Tibial artery (tissue), 4 donors: ENCODE measurements around the gene MARCHF2.
A peak's percentile ranks its signal among the peaks of the same experiment; 100 is the strongest.

Experiments used
- DNase-seq, 2 donors: peaks; one replicate each; pipeline ENCODE4 v3.0.0-alpha.2; 2019
- H3K27ac ChIP-seq, 2 donors: fragments of 200-600 bp; sonication (generic) in 1 of 2; 1 replicate in 1 of 2; 2 replicates in 1 of 2; pipeline ENCODE4 v1.5.1; 2018 to 2019; ENCODE audit warnings: mild to moderate bottlenecking in 1 of 2
- H3K27me3 ChIP-seq, 2 donors: fragments of 200-600 bp; sonication (generic) in 1 of 2; one replicate each; pipeline versions ENCODE4 v1.5.1 to v1.6.0; 2016 to 2019
- H3K36me3 ChIP-seq, 3 donors: fragments of 200-600 bp; sonication (generic) in 2 of 3; one replicate each; pipeline ENCODE4 v1.5.1; 2016 to 2019; ENCODE audit warnings: mild to moderate bottlenecking in 2 of 3
- H3K4me1 ChIP-seq, 4 donors: fragments of 200-600 bp; sonication (generic) in 2 of 4; 1 replicate in 3 of 4; 2 replicates in 1 of 4; pipeline ENCODE4 v1.5.1; 2016 to 2019
- H3K4me3 ChIP-seq, 2 donors: fragments of 200-600 bp; sonication (generic) in 1 of 2; 1 replicate in 1 of 2; 2 replicates in 1 of 2; pipeline ENCODE4 v1.5.1; 2018 to 2019; ENCODE audit warnings: mild to moderate bottlenecking in 2 of 2
- H3K9me3 ChIP-seq, 3 donors: fragments of 200-600 bp; sonication (generic) in 1 of 3; one replicate each; pipeline ENCODE4 v1.5.1; 2016 to 2019
- CTCF ChIP-seq, 2 experiments: fragments of 200-600 bp in 1 of 2; fragments of 450-650 bp in 1 of 2; IDR thresholded peaks; one replicate each; pipeline ENCODE4 v1.5.1; 2017 to 2019; ENCODE audit warnings: antibody characterized with exemption in 2 of 2, mild to moderate bottlenecking in 1 of 2, moderate library complexity in 1 of 2
- intact Hi-C: fragments of 100-400 bp; cut with DNase I; formaldehyde crosslinking; loops from one replicate; pipeline ENCODE4 v1.15.0; 2023; ENCODE audit warnings: low total_unique reads

MARCHF2 gene

DNA sequence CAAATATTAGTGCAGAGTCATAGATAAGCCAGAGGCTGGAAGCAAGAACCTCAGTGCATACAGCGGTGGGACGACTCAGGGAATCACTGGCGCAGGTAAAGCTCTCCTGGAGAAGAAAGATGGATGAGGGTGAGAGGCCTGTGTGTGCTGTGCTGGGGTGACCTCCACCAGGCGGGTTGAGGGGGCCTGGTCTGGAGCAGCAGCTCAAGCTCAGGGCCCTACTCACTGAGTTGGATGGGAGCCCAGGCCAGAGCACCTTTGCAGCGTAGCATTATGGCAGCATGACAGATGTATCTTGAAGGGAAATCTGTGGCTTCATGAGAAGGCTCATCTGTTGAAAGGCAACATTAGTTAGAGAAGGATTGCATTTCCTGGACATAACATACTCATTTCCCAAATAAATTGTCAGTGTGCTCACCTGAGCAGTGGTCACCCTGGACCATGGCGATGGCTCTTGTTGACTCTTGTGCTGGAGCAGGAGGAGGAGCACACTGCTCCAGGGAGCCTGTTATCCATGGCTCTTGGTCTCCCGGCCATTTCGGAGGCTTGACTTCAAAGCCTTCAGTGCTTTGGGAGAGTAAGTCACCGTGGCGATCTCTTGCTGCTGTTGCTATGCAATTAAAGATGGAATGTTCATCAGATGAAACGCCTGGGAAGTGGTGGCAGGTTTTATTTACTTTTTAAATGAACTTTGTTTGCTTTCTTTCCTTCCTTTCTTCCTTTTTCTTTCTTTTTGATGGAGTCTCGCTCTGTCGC is 56.7 kb downstream of the MARCHF2 start:
- no peak for DNase-seq
- no peak overlapping the region for H3K27ac ChIP-seq
- intact Hi-C loops = no loop called here

GRCh38 chr19:8473648-8474476 is 60.8 kb downstream of the MARCHF2 start:
- Histone ChIP-seq H3K27ac (no peak overlapping the region), H3K27me3 (no peaks in the 10 kb centered on the region), H3K36me3 (peaks cover 58 to 95% (median 76%) of the 10 kb centered on the region in 3 donors), H3K9me3 (no peaks in the 10 kb centered on the region), H3K4me1 (peaks cover 0 to 12% (median 3%) of the 10 kb centered on the region in 4 donors), H3K4me3 (no peak overlapping the region)
- DNase-seq = peak in 1 of 2 donors; percentile 17
- intact Hi-C loops = no loop called here
- TF ChIP-seq CTCF (IDR thresholded peaks at IDR 0.05) = no peak

More for the DNA sequence above, 56.7 kb downstream of the MARCHF2 start:
- no peaks in the 10 kb centered on the region for H3K9me3 ChIP-seq
- no peak for TF ChIP-seq CTCF (IDR thresholded peaks at IDR 0.05)
- no peaks in the 10 kb centered on the region for H3K27me3 ChIP-seq
- H3K36me3 ChIP-seq = peaks cover 88 to 100% (median 99%) of the 10 kb centered on the region in 3 donors
- no peak overlapping the region for H3K4me3 ChIP-seq
- no peaks in the 10 kb centered on the region for H3K4me1 ChIP-seq

GRCh38 chr19:8475005-8475404 is 61.9 kb downstream of the MARCHF2 start:
- DNase-seq = no peak
- Histone ChIP-seq H3K4me3 (no peak overlapping the region), H3K27ac (no peak overlapping the region), H3K4me1 (peaks cover 0 to 14% (median 3%) of the 10 kb centered on the region in 4 donors), H3K9me3 (no peaks in the 10 kb centered on the region), H3K36me3 (peaks cover 47 to 89% (median 64%) of the 10 kb centered on the region in 3 donors), H3K27me3 (no peaks in the 10 kb centered on the region)
- intact Hi-C loops = no loop called here
- TF ChIP-seq CTCF (IDR thresholded peaks at IDR 0.05) = no peak

GRCh38 chr19:8476524-8476923 is 63.4 kb downstream of the MARCHF2 start:
- no peak for DNase-seq
- intact Hi-C loops = no loop called here
- no peak for TF ChIP-seq CTCF (IDR thresholded peaks at IDR 0.05)
- Histone ChIP-seq H3K36me3 (peaks cover 32 to 86% (median 49%) of the 10 kb centered on the region in 3 donors), H3K27ac (no peak overlapping the region), H3K4me1 (peaks cover 0 to 27% (median 5%) of the 10 kb centered on the region in 4 donors), H3K4me3 (no peak overlapping the region), H3K27me3 (no peaks in the 10 kb centered on the region), H3K9me3 (no peaks in the 10 kb centered on the region)

GRCh38 chr19:8477889-8478288 is 64.8 kb downstream of the MARCHF2 start:
- TF ChIP-seq CTCF (IDR thresholded peaks at IDR 0.05) = no peak
- H3K4me1 ChIP-seq = peaks cover 0 to 28% (median 5%) of the 10 kb centered on the region in 4 donors
- H3K27me3 ChIP-seq = no peaks in the 10 kb centered on the region
- no peak overlapping the region for H3K4me3 ChIP-seq
- intact Hi-C loops = no loop called here
- no peak overlapping the region for H3K27ac ChIP-seq
- peaks cover 28 to 83% (median 43%) of the 10 kb centered on the region in 3 donors for H3K36me3 ChIP-seq
- no peaks in the 10 kb centered on the region for H3K9me3 ChIP-seq
- no peak for DNase-seq
